GM12878 (cell line): Measurements from ENCODE around the gene ZNF827. TPM values are rescaled to one million over a fixed set of nuclear protein-coding genes. Genes with fewer than 3 reads are reported as not detected.

Experiments used
- ATAC-seq: fragments of 200-7000 bp; cut with Tn5 transposase; 3 replicates; pipeline ENCODE4 v1.9.1; 2020; ENCODE audit warnings: mild to moderate bottlenecking, moderate library complexity
- BruUV-seq: library from RNA; stranded (reverse); fragments of 400-500 nt; replicated peaks from 2 replicates; lab custom pipeline; 2021; lab: Mats Ljungman, UMichigan
- CTCF ChIA-PET: fragments of 300-600 bp; sonication (Branson Sonifier 250); formaldehyde crosslinking; extraction: SDS; loops from one replicate; lab custom pipeline; 2021; ENCODE audit warnings: inconsistent platforms; lab: Yijun Ruan, JAX
- POLR2A ChIA-PET: fragments of 350-600 bp; formaldehyde crosslinking; extraction: SDS; loops from one replicate; lab custom pipeline; 2021; ENCODE audit warnings: inconsistent platforms; lab: Charles Lee
- RAD21 ChIA-PET: fragments of 300-600 bp; sonication (Branson Sonifier 250); formaldehyde crosslinking; loops from one replicate; lab custom pipeline; 2023; ENCODE audit warnings: antibody characterized with exemption; ENCODE audit not compliant: unreplicated experiment; lab: Charles Lee
- SMC1A ChIA-PET: fragments of 300-600 bp; sonication (Branson Sonifier 250); formaldehyde crosslinking; loops from one replicate; lab custom pipeline; 2023; ENCODE audit not compliant: unreplicated experiment, uncharacterized antibody; lab: Charles Lee
- DNase-seq: peaks from one replicate; pipeline ENCODE4 v3.0.0-alpha.2; 2011; ENCODE audit warnings: low read depth, low spot score
- FAIRE-seq: peaks from 3 replicates; lab custom pipeline; 2011; peaks lifted over from hg19 to GRCh38; lab: Jason Lieb, UNC
- H2AFZ ChIP-seq: 2 replicates; pipeline ENCODE4 v1.6.0; 2011; ENCODE audit warnings: low read depth, low read length, control low read depth; ENCODE audit not compliant: control insufficient read depth
- H3K27ac ChIP-seq: 2 replicates; pipeline ENCODE4 v1.5.1; 2011; ENCODE audit warnings: control low read depth; ENCODE audit not compliant: control insufficient read depth, insufficient read depth
- H3K27me3 ChIP-seq, 2 experiments: replicated peaks in 1 of 2; 2 replicates each; pipeline versions ENCODE4 v1.6.0 to v1.6.1; 2011; ENCODE audit warnings: low read length in 1 of 2; ENCODE audit not compliant: control insufficient read depth in 2 of 2, insufficient read depth in 2 of 2
- H3K36me3 ChIP-seq, 2 experiments: 2 replicates each; pipeline ENCODE4 v1.5.1; 2011; ENCODE audit warnings: low read length in 1 of 2; ENCODE audit not compliant: control insufficient read depth in 2 of 2, insufficient read depth in 2 of 2
- H3K4me1 ChIP-seq: 2 replicates; pipeline ENCODE4 v1.6.1; 2011; ENCODE audit warnings: mild to moderate bottlenecking, low read length, moderate library complexity, mixed read lengths; ENCODE audit not compliant: control insufficient read depth, insufficient read depth
- H3K4me2 ChIP-seq: 2 replicates; pipeline ENCODE4 v1.6.0; 2011; ENCODE audit warnings: control low read depth; ENCODE audit not compliant: control insufficient read depth, insufficient read depth
- H3K4me3 ChIP-seq: fragments of 200-600 bp; sonication (generic); 2 replicates; pipeline ENCODE4 v1.5.1; 2016
- H3K79me2 ChIP-seq: 2 replicates; pipeline ENCODE4 v1.6.0; 2011; ENCODE audit warnings: low read length; ENCODE audit not compliant: control insufficient read depth, insufficient read depth
- H3K9ac ChIP-seq: 2 replicates; pipeline ENCODE4 v1.8.0; 2011; ENCODE audit warnings: low read length, control low read depth, mixed read lengths; ENCODE audit not compliant: control insufficient read depth, insufficient read depth
- H3K9me3 ChIP-seq: replicated peaks from 3 replicates; pipeline ENCODE4 v1.5.1; 2011; ENCODE audit warnings: mild to moderate bottlenecking, low read length; ENCODE audit not compliant: control insufficient read depth, insufficient read depth
- H4K20me1 ChIP-seq: 2 replicates; pipeline ENCODE4 v1.6.0; 2011; ENCODE audit not compliant: control insufficient read depth, insufficient read depth
- ATF3 ChIP-seq: IDR thresholded peaks from 2 replicates; pipeline ENCODE4 v1.6.1; 2011; ENCODE audit warnings: low read depth, mild to moderate bottlenecking, low read length, moderate library complexity, borderline replicate concordance; ENCODE audit errors: extremely low read depth
- BCL11A ChIP-seq: IDR thresholded peaks from 2 replicates; pipeline ENCODE4 v1.6.1; 2011; ENCODE audit warnings: low read depth, low read length
- CBX5 ChIP-seq: sonication (generic); IDR thresholded peaks from 2 replicates; pipeline ENCODE4 v1.6.1; 2016; ENCODE audit warnings: low read depth, moderate library complexity, mild to moderate bottlenecking, inconsistent platforms
- FOS ChIP-seq: IDR thresholded peaks from 3 replicates; pipeline ENCODE4 v1.6.1; 2011; ENCODE audit warnings: borderline replicate concordance; ENCODE audit not compliant: insufficient read length; ENCODE audit errors: extremely low read depth
- HCFC1 ChIP-seq: fragments of 150-350 bp; IDR thresholded peaks from 2 replicates; pipeline ENCODE4 v1.6.1; 2014; ENCODE audit warnings: low read length
- MXI1 ChIP-seq: fragments of 150-350 bp; IDR thresholded peaks from 2 replicates; pipeline ENCODE4 v1.6.1; 2011; ENCODE audit warnings: low read depth, mild to moderate bottlenecking, inconsistent platforms, low read length, improper control_type of control experiment
- NFIC ChIP-seq: IDR thresholded peaks from 2 replicates; pipeline ENCODE4 v1.6.1; 2012; ENCODE audit warnings: low read depth, mild to moderate bottlenecking, inconsistent platforms, low read length, moderate library complexity
- NFYA ChIP-seq: IDR thresholded peaks from 2 replicates; pipeline ENCODE4 v1.6.1; 2011; ENCODE audit warnings: low read depth, mild to moderate bottlenecking, low read length, improper control_type of control experiment, borderline replicate concordance
- NR2C2 ChIP-seq: IDR thresholded peaks from 2 replicates; pipeline ENCODE4 v1.6.1; 2011; ENCODE audit warnings: borderline replicate concordance, low read depth; ENCODE audit not compliant: control insufficient read depth, insufficient read length
- PAX8 ChIP-seq: fragments of 450-650 bp; IDR thresholded peaks from 2 replicates; pipeline ENCODE4 v1.6.1; 2017; ENCODE audit warnings: mild to moderate bottlenecking, moderate library complexity
- SMC3 ChIP-seq: IDR thresholded peaks from 2 replicates; pipeline ENCODE4 v1.6.1; 2011; ENCODE audit warnings: low read length, improper control_type of control experiment, borderline replicate concordance
- SP1 ChIP-seq: IDR thresholded peaks from one replicate; pipeline ENCODE4 v1.6.1; 2011; ENCODE audit warnings: low read depth, low read length
- TCF12 ChIP-seq: IDR thresholded peaks from 2 replicates; pipeline ENCODE4 v1.6.1; 2011; ENCODE audit warnings: low read depth, mild to moderate bottlenecking, low read length
- WGBS: methylation state at CpG from one replicate; pipeline ENCODE4 v1.1.6; 2016; ENCODE audit warnings: low lambda C conversion rate; ENCODE audit not compliant: insufficient replicate concordance, insufficient coverage; ENCODE audit errors: missing lambda C conversion rate; 5-methylcytosine and 5-hydroxymethylcytosine counted together
- in situ Hi-C: fragments of 300-500 bp; cut with MboI; formaldehyde crosslinking; loops from 9 replicates; pipeline ENCODE4 v1.14.3; 2018; ENCODE audit warnings: mixed read lengths
- intact Hi-C: fragments of 100-400 bp; cut with micrococcal nuclease; formaldehyde crosslinking; loops from one replicate; pipeline ENCODE4 v1.14.2; 2022; ENCODE audit not compliant: unreplicated experiment
- polyA plus RNA-seq, 11 experiments: library from polyadenylated mRNA; depleted of rRNA in 4 of 11; unstranded in 6 of 11; stranded (reverse) in 5 of 11; fragments of >200 nt; fragmentation: Nextera tagmentation in 4 of 11; fragmentation: Illumina TruSeq in 1 of 11; extraction: Ambion mirVana in 4 of 11; extraction: Trizol in 1 of 11; gene quantifications; 1 replicate in 1 of 11; 2 replicates in 10 of 11; pipeline versions ENCODE4 v1.2.1 to v1.2.3, GENCODE V29; 2011 to 2016; ENCODE audit warnings: inconsistent platforms in 2 of 11, missing spikeins in 2 of 11, low read depth in 1 of 11
- total RNA-seq, 4 experiments: library from RNA; depleted of rRNA in 3 of 4; stranded (reverse); fragments of >200 nt in 3 of 4; fragmentation: Illumina TruSeq in 1 of 4; extraction: Trizol in 1 of 4; gene quantifications; 2 replicates each; pipeline versions ENCODE4 v1.2.1 to v1.2.3, GENCODE V29; 2013 to 2021
- TF ChIP-seq, protein P1 (sequence below): fragments of 450-650 bp; conservative IDR thresholded peaks from 2 replicates; pipeline ENCODE4 v1.6.1; 2017; ENCODE audit warnings: mild to moderate bottlenecking, moderate library complexity
- TF ChIP-seq, protein P2 (sequence below): fragments of 150-350 bp; IDR thresholded peaks from 2 replicates; pipeline ENCODE4 v1.6.1; 2016; ENCODE audit warnings: low read depth, low read length
- TF ChIP-seq, protein P3 (sequence below): fragments of 450-650 bp; IDR thresholded peaks from 2 replicates; pipeline ENCODE4 v1.6.1; 2017; ENCODE audit warnings: antibody characterized with exemption, mild to moderate bottlenecking, moderate library complexity

ZNF827 gene
- total and polyA plus RNA-seq, 10 of the 15 experiments (the other 5 are each of a cell fraction or from before 2014, with no cell fraction given), result 3.8 to 31.5 (median 13.6) TPM

GRCh38 chr4:145860897-145861296 lies 77.7 kb downstream of the ZNF827 start:
- Histone ChIP-seq H3K9me3 (no peaks in the 10 kb centered on the region), H3K27me3 (no peaks in the 10 kb centered on the region), H2AFZ (no peak overlapping the region), H3K36me3 (peaks cover 0 to 18% of the 10 kb centered on the region in 2 experiments; a peak in 3 of 4 replicates), H3K4me3 (no peak overlapping the region), H4K20me1 (no peaks in the 10 kb centered on the region), H3K4me2 (no peak overlapping the region), H3K4me1 (peaks cover 16% of the 10 kb centered on the region), H3K27ac (no peak overlapping the region), H3K9ac (no peak overlapping the region), H3K79me2 (peaks cover 24% of the 10 kb centered on the region)
- ChIA-PET CTCF (interaction anchor here (0.7 kb wide), 1 partner anchor 243 kb away, joined by 3 read pairs; no protein-coding TSS in a partner anchor), SMC1A (interaction anchor here (0.8 to 1.0 kb wide), 2 partner anchors 21 to 30 kb away, joined by 3 to 4 read pairs; no protein-coding TSS in a partner anchor), POLR2A (no interaction called here), RAD21 (no interaction called here)
- DNase-seq (no peak), ATAC-seq (no peak), FAIRE-seq (no peak)
- intact Hi-C loops (no loop called here), in situ Hi-C loops (no loop called here)
- 97% methylated on average over 5 of the region's 5 CpGs for WGBS
- no TSS peak for BruUV-seq
- TF ChIP-seq NFIC, result no peak
- TF ChIP-seq PAX8, result no peak
- no peak for TF ChIP-seq FOS
- no peak for TF ChIP-seq SMC3
- TF ChIP-seq NR2C2, result no peak
- TF ChIP-seq, protein P1, sequence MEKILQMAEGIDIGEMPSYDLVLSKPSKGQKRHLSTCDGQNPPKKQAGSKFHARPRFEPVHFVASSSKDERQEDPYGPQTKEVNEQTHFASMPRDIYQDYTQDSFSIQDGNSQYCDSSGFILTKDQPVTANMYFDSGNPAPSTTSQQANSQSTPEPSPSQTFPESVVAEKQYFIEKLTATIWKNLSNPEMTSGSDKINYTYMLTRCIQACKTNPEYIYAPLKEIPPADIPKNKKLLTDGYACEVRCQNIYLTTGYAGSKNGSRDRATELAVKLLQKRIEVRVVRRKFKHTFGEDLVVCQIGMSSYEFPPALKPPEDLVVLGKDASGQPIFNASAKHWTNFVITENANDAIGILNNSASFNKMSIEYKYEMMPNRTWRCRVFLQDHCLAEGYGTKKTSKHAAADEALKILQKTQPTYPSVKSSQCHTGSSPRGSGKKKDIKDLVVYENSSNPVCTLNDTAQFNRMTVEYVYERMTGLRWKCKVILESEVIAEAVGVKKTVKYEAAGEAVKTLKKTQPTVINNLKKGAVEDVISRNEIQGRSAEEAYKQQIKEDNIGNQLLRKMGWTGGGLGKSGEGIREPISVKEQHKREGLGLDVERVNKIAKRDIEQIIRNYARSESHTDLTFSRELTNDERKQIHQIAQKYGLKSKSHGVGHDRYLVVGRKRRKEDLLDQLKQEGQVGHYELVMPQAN, result no peak
- TF ChIP-seq, protein P2, sequence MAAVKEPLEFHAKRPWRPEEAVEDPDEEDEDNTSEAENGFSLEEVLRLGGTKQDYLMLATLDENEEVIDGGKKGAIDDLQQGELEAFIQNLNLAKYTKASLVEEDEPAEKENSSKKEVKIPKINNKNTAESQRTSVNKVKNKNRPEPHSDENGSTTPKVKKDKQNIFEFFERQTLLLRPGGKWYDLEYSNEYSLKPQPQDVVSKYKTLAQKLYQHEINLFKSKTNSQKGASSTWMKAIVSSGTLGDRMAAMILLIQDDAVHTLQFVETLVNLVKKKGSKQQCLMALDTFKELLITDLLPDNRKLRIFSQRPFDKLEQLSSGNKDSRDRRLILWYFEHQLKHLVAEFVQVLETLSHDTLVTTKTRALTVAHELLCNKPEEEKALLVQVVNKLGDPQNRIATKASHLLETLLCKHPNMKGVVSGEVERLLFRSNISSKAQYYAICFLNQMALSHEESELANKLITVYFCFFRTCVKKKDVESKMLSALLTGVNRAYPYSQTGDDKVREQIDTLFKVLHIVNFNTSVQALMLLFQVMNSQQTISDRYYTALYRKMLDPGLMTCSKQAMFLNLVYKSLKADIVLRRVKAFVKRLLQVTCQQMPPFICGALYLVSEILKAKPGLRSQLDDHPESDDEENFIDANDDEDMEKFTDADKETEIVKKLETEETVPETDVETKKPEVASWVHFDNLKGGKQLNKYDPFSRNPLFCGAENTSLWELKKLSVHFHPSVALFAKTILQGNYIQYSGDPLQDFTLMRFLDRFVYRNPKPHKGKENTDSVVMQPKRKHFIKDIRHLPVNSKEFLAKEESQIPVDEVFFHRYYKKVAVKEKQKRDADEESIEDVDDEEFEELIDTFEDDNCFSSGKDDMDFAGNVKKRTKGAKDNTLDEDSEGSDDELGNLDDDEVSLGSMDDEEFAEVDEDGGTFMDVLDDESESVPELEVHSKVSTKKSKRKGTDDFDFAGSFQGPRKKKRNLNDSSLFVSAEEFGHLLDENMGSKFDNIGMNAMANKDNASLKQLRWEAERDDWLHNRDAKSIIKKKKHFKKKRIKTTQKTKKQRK, result no peak
- TF ChIP-seq HCFC1, result no peak
- TF ChIP-seq TCF12, result no peak
- TF ChIP-seq, protein P3, sequence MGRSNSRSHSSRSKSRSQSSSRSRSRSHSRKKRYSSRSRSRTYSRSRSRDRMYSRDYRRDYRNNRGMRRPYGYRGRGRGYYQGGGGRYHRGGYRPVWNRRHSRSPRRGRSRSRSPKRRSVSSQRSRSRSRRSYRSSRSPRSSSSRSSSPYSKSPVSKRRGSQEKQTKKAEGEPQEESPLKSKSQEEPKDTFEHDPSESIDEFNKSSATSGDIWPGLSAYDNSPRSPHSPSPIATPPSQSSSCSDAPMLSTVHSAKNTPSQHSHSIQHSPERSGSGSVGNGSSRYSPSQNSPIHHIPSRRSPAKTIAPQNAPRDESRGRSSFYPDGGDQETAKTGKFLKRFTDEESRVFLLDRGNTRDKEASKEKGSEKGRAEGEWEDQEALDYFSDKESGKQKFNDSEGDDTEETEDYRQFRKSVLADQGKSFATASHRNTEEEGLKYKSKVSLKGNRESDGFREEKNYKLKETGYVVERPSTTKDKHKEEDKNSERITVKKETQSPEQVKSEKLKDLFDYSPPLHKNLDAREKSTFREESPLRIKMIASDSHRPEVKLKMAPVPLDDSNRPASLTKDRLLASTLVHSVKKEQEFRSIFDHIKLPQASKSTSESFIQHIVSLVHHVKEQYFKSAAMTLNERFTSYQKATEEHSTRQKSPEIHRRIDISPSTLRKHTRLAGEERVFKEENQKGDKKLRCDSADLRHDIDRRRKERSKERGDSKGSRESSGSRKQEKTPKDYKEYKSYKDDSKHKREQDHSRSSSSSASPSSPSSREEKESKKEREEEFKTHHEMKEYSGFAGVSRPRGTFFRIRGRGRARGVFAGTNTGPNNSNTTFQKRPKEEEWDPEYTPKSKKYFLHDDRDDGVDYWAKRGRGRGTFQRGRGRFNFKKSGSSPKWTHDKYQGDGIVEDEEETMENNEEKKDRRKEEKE, result no peak
- TF ChIP-seq MXI1, result no peak
- no peak for TF ChIP-seq SP1
- no peak for TF ChIP-seq ATF3
- no peak for TF ChIP-seq BCL11A
- no peak for TF ChIP-seq NFYA
- no peak for TF ChIP-seq CBX5
